Naive thymus-derived CD4-positive, alpha-beta T cell (primary cell): ENCODE data around the gene UBB. TPM values are rescaled to one million over a fixed set of nuclear protein-coding genes. Genes with fewer than 3 reads are reported as not detected.

Experiments
- ATAC-seq: fragments of 150-1000 bp; cut with Tn5 transposase; 2 replicates; pipeline ENCODE4 v1.10.0; 2021; ENCODE audit warnings: mild to moderate bottlenecking, moderate library complexity
- CTCF ChIA-PET: fragments of 350-600 bp; sonication (Branson Sonifier 250); formaldehyde crosslinking; loops from one replicate; lab custom pipeline; 2021; ENCODE audit warnings: antibody characterized with exemption; lab: Charles Lee
- POLR2A ChIA-PET: fragments of 350-600 bp; sonication (Branson Sonifier 250); formaldehyde crosslinking; loops from one replicate; lab custom pipeline; 2021; ENCODE audit warnings: antibody characterized with exemption, inconsistent platforms; lab: Charles Lee
- DNase-seq, 9 donors: peaks; one replicate each; pipeline versions ENCODE4 v3.0.0 to v3.0.0-alpha.2; 2020 to 2022; ENCODE audit warnings: mixed read lengths in 1 of 9
- H3K27ac ChIP-seq: one replicate; pipeline ENCODE4 v1.7.0; 2013; ENCODE audit warnings: mild to moderate bottlenecking, low read depth, low read length, moderate library complexity
- H3K27me3 ChIP-seq, 2 donors: one replicate each; pipeline ENCODE4 v1.7.0; 2013; ENCODE audit warnings: low read length in 2 of 2, mild to moderate bottlenecking in 2 of 2, moderate library complexity in 2 of 2; ENCODE audit not compliant: control insufficient read depth in 2 of 2, insufficient read depth in 2 of 2
- H3K36me3 ChIP-seq, 3 experiments: 1 replicate in 2 of 3; 2 replicates in 1 of 3; pipeline ENCODE4 v1.7.0; 2013; ENCODE audit warnings: low read length in 3 of 3, mild to moderate bottlenecking in 3 of 3, moderate library complexity in 1 of 3; ENCODE audit not compliant: insufficient read depth in 3 of 3, control insufficient read depth in 2 of 3
- H3K4me1 ChIP-seq, 2 donors: one replicate each; pipeline ENCODE4 v1.7.0; 2013; ENCODE audit warnings: low read length in 2 of 2, mild to moderate bottlenecking in 2 of 2, moderate library complexity in 1 of 2; ENCODE audit not compliant: control insufficient read depth in 2 of 2, insufficient read depth in 2 of 2
- H3K4me3 ChIP-seq: 2 replicates; pipeline ENCODE4 v1.7.0; 2013; ENCODE audit warnings: mild to moderate bottlenecking, low read length
- H3K9me3 ChIP-seq, 3 experiments: 1 replicate in 2 of 3; 2 replicates in 1 of 3; pipeline ENCODE4 v1.7.0; 2013; ENCODE audit warnings: low read length in 3 of 3; ENCODE audit not compliant: control insufficient read depth in 2 of 3
- H3K27ac Mint-ChIP-seq, 9 donors: one replicate each; pipeline ENCODE4 v1.8.0; 2020 to 2022; ENCODE audit warnings: mixed read lengths in 9 of 9, mild to moderate bottlenecking in 8 of 9, moderate library complexity in 5 of 9, inconsistent platforms in 2 of 9
- H3K27me3 Mint-ChIP-seq, 5 donors: one replicate each; pipeline ENCODE4 v1.8.0; 2021 to 2022; ENCODE audit warnings: mixed read lengths in 5 of 5, mild to moderate bottlenecking in 1 of 5
- H3K36me3 Mint-ChIP-seq, 5 donors: one replicate each; pipeline ENCODE4 v1.8.0; 2020 to 2022; ENCODE audit warnings: mixed read lengths in 5 of 5, mild to moderate bottlenecking in 3 of 5, inconsistent platforms in 1 of 5
- H3K4me1 Mint-ChIP-seq, 7 donors: one replicate each; pipeline ENCODE4 v1.8.0; 2020 to 2022; ENCODE audit warnings: mixed read lengths in 7 of 7, mild to moderate bottlenecking in 3 of 7, inconsistent platforms in 1 of 7
- H3K4me3 Mint-ChIP-seq, 10 donors: one replicate each; pipeline ENCODE4 v1.8.0; 2020 to 2022; ENCODE audit warnings: mild to moderate bottlenecking in 10 of 10, mixed read lengths in 10 of 10, moderate library complexity in 6 of 10, inconsistent platforms in 2 of 10
- H3K9me3 Mint-ChIP-seq, 11 donors: one replicate each; pipeline ENCODE4 v1.8.0; 2020 to 2022; ENCODE audit warnings: mixed read lengths in 11 of 11, mild to moderate bottlenecking in 4 of 11, inconsistent platforms in 1 of 11, moderate library complexity in 1 of 11
- intact Hi-C, 2 donors: fragments of 100-400 bp; cut with micrococcal nuclease; formaldehyde crosslinking; loops; one replicate each; pipeline ENCODE4 v1.15.1; 2023
- polyA plus RNA-seq, 2 donors: library from polyadenylated mRNA; unstranded; fragments of 300-500 nt; fragmentation: Illumina TruSeq; gene quantifications; one replicate each; pipeline ENCODE4 v1.2.3, GENCODE V29; 2021
- total RNA-seq, 6 experiments: library from RNA in 5 of 6; stranded (reverse) in 5 of 6; gene quantifications; 1 replicate in 5 of 6; 2 replicates in 1 of 6; pipeline ENCODE4 v1.2.3 and lab custom pipeline; 2021 to 2026

The UBB gene
- total RNA-seq: 1,000 to 10,000 TPM in 1 of 5 experiments, 100 to 1,000 TPM in 4; 537 to 1,283 (median 621) TPM
- 1,000 to 10,000 TPM; 1,829 to 1,950 TPM for polyA plus RNA-seq
- total RNA-seq (lab: John Stamatoyannopoulos, UW): 581 reads per million, percentile 98 among the genes with 10 or more reads in this experiment

GRCh38 chr17:16380640-16381495 lies at the start of gene UBB:
Gene UBB, plus strand, starts transcription at chr17:16381091. Its CDS starts 817 bp downstream, at chr17:16381908.
- peaks cover 0 to 12% (median 3%) of the 10 kb centered on the region in 3 experiments for H3K36me3 ChIP-seq
- H3K4me1 Mint-ChIP-seq: peaks cover 22 to 48% (median 39%) of the 10 kb centered on the region in 7 donors
- peak within 1 kb of the TSS; percentile 93 to 100 (median 97) for H3K27ac Mint-ChIP-seq
- intact Hi-C loops: loop anchor here (1.0 to 2.0 kb wide), 8 partner anchors 28 to 272 kb away; partner anchors contain the start of genes NCOR1 (in 2 of the 2), TRPV2 (in 2 of the 2), CENPV (in 1 of the 2) and ZNF624 (in 1 of the 2)
- H3K4me3 Mint-ChIP-seq: peak within 1 kb of the TSS; percentile 85 to 99 (median 95)
- ATAC-seq (peak; percentile 96), DNase-seq (peak; percentile 83 to 97 (median 94))
- ChIA-PET CTCF (interaction anchor here (0.6 to 1.2 kb wide), 5 partner anchors 17 to 203 kb away, joined by 3 to 7 read pairs (median 3); partner anchors contain the start of gene CENPV), POLR2A (interaction anchor here (0.6 to 2.9 kb wide), 16 partner anchors 14 to 856 kb away, joined by 3 to 36 read pairs (median 5); partner anchors contain the start of genes CENPV, FLCN, PIGL and TRPV2)
- peaks cover 0 to 5% (median 0%) of the 10 kb centered on the region in 5 donors for H3K27me3 Mint-ChIP-seq
- H3K4me1 ChIP-seq: peaks cover 6 to 13% of the 10 kb centered on the region in 2 donors
- no peaks in the 10 kb centered on the region for H3K27me3 ChIP-seq
- no peaks in the 10 kb centered on the region for H3K9me3 ChIP-seq
- peak within 1 kb of the TSS; percentile 86 for H3K27ac ChIP-seq
- peak within 1 kb of the TSS; percentile 66 for H3K4me3 ChIP-seq
- peaks cover 0 to 33% (median 28%) of the 10 kb centered on the region in 5 donors for H3K36me3 Mint-ChIP-seq
- H3K9me3 Mint-ChIP-seq: peaks cover 0 to 17% (median 0%) of the 10 kb centered on the region in 11 donors

DNA sequence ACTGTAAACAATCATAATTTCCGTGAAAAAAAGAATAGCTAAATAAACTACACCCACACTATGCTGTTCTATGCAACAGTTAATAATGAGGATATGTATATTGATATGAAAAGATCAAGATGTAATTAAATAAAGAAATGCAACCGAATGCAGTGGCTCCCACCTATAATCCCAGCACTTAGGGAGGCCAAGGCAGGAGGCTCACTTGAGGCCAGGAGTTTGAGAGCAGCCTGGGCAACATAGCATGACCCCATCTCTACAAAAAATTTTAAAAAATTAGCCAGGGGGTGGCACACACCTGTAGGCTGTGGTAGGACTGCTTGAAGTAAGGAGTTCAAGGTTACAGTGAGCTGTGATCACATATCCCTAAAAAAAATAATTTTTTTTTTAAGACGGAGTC lies 42.5 kb upstream of the UBB start:
- POLR2A ChIA-PET: no interaction called here
- intact Hi-C loops: no loop called here
- H3K9me3 ChIP-seq: no peaks in the 10 kb centered on the region
- H3K36me3 ChIP-seq: peaks cover 0 to 10% (median 5%) of the 10 kb centered on the region in 3 experiments
- H3K27me3 ChIP-seq: no peaks in the 10 kb centered on the region
- CTCF ChIA-PET: no interaction called here
- Mint-ChIP-seq H3K36me3 (peaks cover 0 to 9% (median 3%) of the 10 kb centered on the region in 5 donors), H3K9me3 (no peaks in the 10 kb centered on the region), H3K27ac (no peak overlapping the region), H3K27me3 (no peaks in the 10 kb centered on the region), H3K4me3 (no peak overlapping the region), H3K4me1 (no peaks in the 10 kb centered on the region)
- H3K27ac ChIP-seq: no peak overlapping the region
- no peak for ATAC-seq
- no peaks in the 10 kb centered on the region for H3K4me1 ChIP-seq
- no peak overlapping the region for H3K4me3 ChIP-seq
- no peak for DNase-seq

GRCh38 chr17:16339402-16339801 lies 41.5 kb upstream of the UBB start:
- POLR2A ChIA-PET: interaction anchor here (0.6 kb wide), 1 partner anchor 40 kb away, joined by 5 read pairs; no protein-coding TSS in a partner anchor
- H3K4me1 Mint-ChIP-seq: no peaks in the 10 kb centered on the region
- Histone ChIP-seq H3K27ac (no peak overlapping the region), H3K9me3 (no peaks in the 10 kb centered on the region), H3K36me3 (peaks cover 0 to 20% (median 5%) of the 10 kb centered on the region in 3 experiments), H3K27me3 (no peaks in the 10 kb centered on the region), H3K4me3 (no peak overlapping the region), H3K4me1 (no peaks in the 10 kb centered on the region)
- no peak overlapping the region for H3K4me3 Mint-ChIP-seq
- no peak for DNase-seq
- intact Hi-C loops: no loop called here
- peaks cover 0 to 15% (median 3%) of the 10 kb centered on the region in 5 donors for H3K36me3 Mint-ChIP-seq
- CTCF ChIA-PET: no interaction called here
- H3K27ac Mint-ChIP-seq: peak overlapping the region in 1 of 9 donors; percentile 5
- H3K9me3 Mint-ChIP-seq: no peaks in the 10 kb centered on the region
- H3K27me3 Mint-ChIP-seq: no peaks in the 10 kb centered on the region
- ATAC-seq: no peak

DNA sequence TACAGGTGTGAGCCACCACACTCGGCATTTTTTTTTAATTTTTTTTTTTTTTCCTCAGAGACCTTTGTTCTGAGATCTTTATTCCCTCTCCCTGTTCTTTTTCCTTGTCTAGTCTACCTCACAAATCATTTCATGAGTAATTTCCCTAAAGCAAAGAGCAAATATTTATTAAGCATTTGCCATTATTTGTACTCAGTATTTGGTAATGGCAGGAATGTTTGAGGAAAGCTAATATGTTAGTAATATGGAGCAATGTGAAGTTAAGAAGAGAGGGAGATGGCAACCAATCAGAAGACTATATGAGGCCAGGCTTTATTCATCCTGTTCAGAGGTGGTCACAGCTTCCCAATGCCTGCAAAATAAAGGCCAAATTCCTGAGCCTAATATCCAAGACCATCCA lies 40.9 kb upstream of the UBB start:
- peaks cover 0 to 20% (median 5%) of the 10 kb centered on the region in 3 experiments for H3K36me3 ChIP-seq
- ChIA-PET CTCF (no interaction called here), POLR2A (interaction anchor here (0.6 to 2.7 kb wide), 2 partner anchors 11 to 41 kb away, joined by 5 to 10 read pairs; no protein-coding TSS in a partner anchor)
- Mint-ChIP-seq H3K27ac (no peak overlapping the region), H3K36me3 (peaks cover 0 to 16% (median 3%) of the 10 kb centered on the region in 5 donors), H3K27me3 (no peaks in the 10 kb centered on the region), H3K4me3 (no peak overlapping the region), H3K9me3 (no peaks in the 10 kb centered on the region), H3K4me1 (no peaks in the 10 kb centered on the region)
- H3K27ac ChIP-seq: no peak overlapping the region
- H3K9me3 ChIP-seq: no peaks in the 10 kb centered on the region
- DNase-seq: no peak
- no peaks in the 10 kb centered on the region for H3K4me1 ChIP-seq
- H3K4me3 ChIP-seq: no peak overlapping the region
- no peaks in the 10 kb centered on the region for H3K27me3 ChIP-seq
- intact Hi-C loops: no loop called here
- ATAC-seq: no peak

GRCh38 chr17:16342979-16343378 lies 37.9 kb upstream of the UBB start:
- CTCF ChIA-PET: no interaction called here
- no peak for ATAC-seq
- H3K4me3 Mint-ChIP-seq: no peak overlapping the region

GRCh38 chr17:16343569-16343968 lies 37.3 kb upstream of the UBB start:
- POLR2A ChIA-PET: interaction anchor here (1.0 kb wide), 1 partner anchor 8 kb away, joined by 3 read pairs; no protein-coding TSS in a partner anchor
- intact Hi-C loops: no loop called here

More at GRCh38 chr17:16342979-16343378, 37.9 kb upstream of the UBB start:
- H3K36me3 ChIP-seq: peaks cover 0 to 20% (median 9%) of the 10 kb centered on the region in 3 experiments
- H3K4me1 Mint-ChIP-seq: no peaks in the 10 kb centered on the region
- no peaks in the 10 kb centered on the region for H3K4me1 ChIP-seq
- H3K27me3 Mint-ChIP-seq: no peaks in the 10 kb centered on the region
- H3K27ac ChIP-seq: no peak overlapping the region
- peak overlapping the region in 1 of 9 donors; percentile 48 for H3K27ac Mint-ChIP-seq
- no peaks in the 10 kb centered on the region for H3K9me3 ChIP-seq
- POLR2A ChIA-PET: interaction anchor here (1.0 kb wide), 1 partner anchor 9 kb away, joined by 3 read pairs; no protein-coding TSS in a partner anchor
- no peaks in the 10 kb centered on the region for H3K9me3 Mint-ChIP-seq
- intact Hi-C loops: no loop called here
- no peaks in the 10 kb centered on the region for H3K27me3 ChIP-seq
- no peak for DNase-seq
- no peak overlapping the region for H3K4me3 ChIP-seq
- H3K36me3 Mint-ChIP-seq: peaks cover 0 to 19% (median 7%) of the 10 kb centered on the region in 5 donors

More at GRCh38 chr17:16343569-16343968, 37.3 kb upstream of the UBB start:
- CTCF ChIA-PET: no interaction called here
- ATAC-seq (no peak), DNase-seq (no peak)
- Histone ChIP-seq H3K27me3 (no peaks in the 10 kb centered on the region), H3K27ac (no peak overlapping the region), H3K36me3 (peaks cover 0 to 23% (median 9%) of the 10 kb centered on the region in 3 experiments), H3K4me3 (no peak overlapping the region), H3K4me1 (no peaks in the 10 kb centered on the region), H3K9me3 (no peaks in the 10 kb centered on the region)
- Mint-ChIP-seq H3K4me3 (no peak overlapping the region), H3K4me1 (no peaks in the 10 kb centered on the region), H3K27me3 (no peaks in the 10 kb centered on the region), H3K36me3 (peaks cover 0 to 19% (median 7%) of the 10 kb centered on the region in 5 donors), H3K27ac (no peak overlapping the region), H3K9me3 (no peaks in the 10 kb centered on the region)
